SU-DHL-6 (cell line): ENCODE results near the gene MLH1.
A peak's percentile ranks its signal among the peaks of the same experiment; 100 is the strongest.

ENCODE experiments used
- H2AFZ ChIP-seq: fragments of 200-600 bp; sonication (generic); 2 replicates; pipeline ENCODE4 v1.6.1; 2014; ENCODE audit warnings: low read depth, mild to moderate bottlenecking, moderate library complexity, mixed read lengths, antibody characterized with exemption, low read length; ENCODE audit not compliant: severe bottlenecking
- H3F3A ChIP-seq: fragments of 200-600 bp; shearing (Covaris generic); 2 replicates; pipeline ENCODE4 v1.6.0; 2016; ENCODE audit warnings: antibody characterized with exemption, mild to moderate bottlenecking; ENCODE audit not compliant: insufficient read depth
- H3K27ac ChIP-seq: fragments of 200-600 bp; sonication (generic); 2 replicates; pipeline ENCODE4 v1.5.1; 2016; ENCODE audit warnings: low read depth, mild to moderate bottlenecking, low read length, moderate library complexity, mixed read lengths
- H3K27me3 ChIP-seq: fragments of 200-600 bp; sonication (generic), shearing (Covaris generic); 2 replicates; pipeline ENCODE4 v1.6.0; 2014; ENCODE audit warnings: mild to moderate bottlenecking, low read length
- H3K36me3 ChIP-seq: fragments of 200-600 bp; sonication (generic); 2 replicates; pipeline ENCODE4 v1.6.1; 2014; ENCODE audit warnings: mild to moderate bottlenecking, low read length, mixed read lengths
- H3K4me2 ChIP-seq: fragments of 300-600, 200-600 bp; shearing (Covaris generic), sonication (generic); 2 replicates; pipeline ENCODE4 v1.6.0; 2014; ENCODE audit warnings: low read length, low read depth, mild to moderate bottlenecking; ENCODE audit not compliant: poor library complexity, severe bottlenecking
- H3K4me3 ChIP-seq: fragments of 200-600 bp; sonication (generic); 2 replicates; pipeline ENCODE4 v1.5.1; 2014; ENCODE audit warnings: antibody characterized with exemption, low read length, mild to moderate bottlenecking, mixed read lengths; ENCODE audit not compliant: insufficient read depth, poor library complexity, severe bottlenecking
- H3K79me2 ChIP-seq: fragments of 200-600 bp; sonication (generic); 2 replicates; pipeline ENCODE4 v1.6.1; 2014; ENCODE audit warnings: mild to moderate bottlenecking, low read length, moderate library complexity; ENCODE audit not compliant: insufficient read depth
- H3K9ac ChIP-seq: fragments of 200-600 bp; sonication (generic); 2 replicates; pipeline ENCODE4 v1.7.0; 2014; ENCODE audit warnings: mild to moderate bottlenecking, low read length
- H3K9me2 ChIP-seq: fragments of 200-600 bp; sonication (generic); replicated peaks from 2 replicates; pipeline ENCODE4 v1.6.1; 2014; ENCODE audit warnings: low read length; ENCODE audit not compliant: insufficient read depth
- H3K9me3 ChIP-seq: fragments of 200-600 bp; sonication (generic); 2 replicates; pipeline ENCODE4 v1.6.1; 2014; ENCODE audit warnings: low read length, mixed read lengths; ENCODE audit not compliant: insufficient read depth
- H4K20me1 ChIP-seq: fragments of 200-600 bp; sonication (generic); 2 replicates; pipeline ENCODE4 v1.6.1; 2014; ENCODE audit warnings: low read depth, mild to moderate bottlenecking, antibody characterized with exemption, low read length, moderate library complexity, mixed read lengths
- CTCF ChIP-seq: fragments of 200-600 bp; sonication (generic); IDR thresholded peaks from one replicate; pipeline ENCODE4 v1.5.1; 2017; ENCODE audit warnings: antibody characterized with exemption, mild to moderate bottlenecking, low read length, moderate library complexity; ENCODE audit not compliant: insufficient read depth, poor library complexity, severe bottlenecking
- EZH2phosphoT487 ChIP-seq: fragments of 200-600 bp; sonication (generic), shearing (Covaris generic); conservative IDR thresholded peaks from 2 replicates; pipeline ENCODE4 v1.6.1; 2018; ENCODE audit warnings: mild to moderate bottlenecking, antibody characterized with exemption, low read length, moderate library complexity, mixed read lengths

MLH1 gene

GRCh38 chr3:36989568-36989967, 3.8 kb upstream of the MLH1 start:
- peaks cover 60% of the 10 kb centered on the region for H3K79me2 ChIP-seq
- H3K36me3 ChIP-seq: peaks cover 45% of the 10 kb centered on the region
- H3K27ac ChIP-seq: 0 out of 2 replicates have a peak overlapping the region, but pooled peaks have one; percentile 1
- H3K4me3 ChIP-seq: peak overlapping the region; percentile 78
- no peak overlapping the region for H2AFZ ChIP-seq
- H3F3A ChIP-seq: 0 out of 2 replicates have a peak, but pooled peaks cover 11% of the 10 kb centered on the region
- no peaks in the 10 kb centered on the region for H3K9me3 ChIP-seq
- H3K27me3 ChIP-seq: no peaks in the 10 kb centered on the region
- H3K4me2 ChIP-seq: peak overlapping the region; percentile 94
- H3K9me2 ChIP-seq: no peaks in the 10 kb centered on the region
- peak overlapping the region; percentile 78 for H3K9ac ChIP-seq
- TF ChIP-seq EZH2phosphoT487 (no peak), CTCF (no peak)
- H4K20me1 ChIP-seq: peaks cover 13% of the 10 kb centered on the region

GRCh38 chr3:36991147-36991546, 2.2 kb upstream of the MLH1 start:
- Histone ChIP-seq H3K79me2 (peaks cover 62% of the 10 kb centered on the region), H4K20me1 (peaks cover 13% of the 10 kb centered on the region), H3F3A (0 out of 2 replicates have a peak, but pooled peaks cover 11% of the 10 kb centered on the region), H3K27ac (peak overlapping the region; percentile 11; the same call in 1 of the 2 replicates), H3K4me3 (peak overlapping the region; percentile 78), H3K36me3 (peaks cover 33% of the 10 kb centered on the region), H2AFZ (no peak overlapping the region), H3K4me2 (peak overlapping the region; percentile 94), H3K9me3 (no peaks in the 10 kb centered on the region), H3K27me3 (no peaks in the 10 kb centered on the region), H3K9ac (peak overlapping the region; percentile 78), H3K9me2 (no peaks in the 10 kb centered on the region)
- TF ChIP-seq EZH2phosphoT487 (no peak), CTCF (no peak)

- H3K9me3 ChIP-seq: no peaks in the 10 kb centered on the region
- peak overlapping the region; percentile 78 for H3K4me3 ChIP-seq
- TF ChIP-seq EZH2phosphoT487 (no peak), CTCF (no peak)
- H3K79me2 ChIP-seq: peaks cover 72% of the 10 kb centered on the region
- H4K20me1 ChIP-seq: peaks cover 13% of the 10 kb centered on the region
- peaks cover 41% of the 10 kb centered on the region for H3K36me3 ChIP-seq
- H2AFZ ChIP-seq: peak overlapping the region; percentile 24
- H3K9ac ChIP-seq: peak overlapping the region; percentile 78
- H3F3A ChIP-seq: 0 out of 2 replicates have a peak, but pooled peaks cover 11% of the 10 kb centered on the region
- H3K4me2 ChIP-seq: peak overlapping the region; percentile 94
- H3K9me2 ChIP-seq: no peaks in the 10 kb centered on the region
- peak overlapping the region; percentile 78 for H3K27ac ChIP-seq
- H3K27me3 ChIP-seq: no peaks in the 10 kb centered on the region
These were observed 1.2 kb upstream of the MLH1 start for GRCh38 chr3:36991923-36992805.
